Common myeloid progenitor, CD34-positive (primary cell): Measurements from ENCODE around the gene PYY.
"Not testable (repeated sequence)": the region's sequence is repeated elsewhere in the genome, so short reads cannot be mapped to it uniquely, and the experiment has no call there.

Source experiments
- CTCF ChIA-PET: fragments of 350-600 bp; sonication (Branson Sonifier 250); formaldehyde crosslinking; loops from one replicate; lab custom pipeline; 2021; ENCODE audit warnings: antibody characterized with exemption; lab: Charles Lee
- POLR2A ChIA-PET: fragments of 350-600 bp; sonication (Branson Sonifier 250); formaldehyde crosslinking; loops from one replicate; lab custom pipeline; 2021; ENCODE audit warnings: antibody characterized with exemption; lab: Charles Lee
- DNase-seq, 3 donors: peaks; one replicate each; pipeline versions ENCODE4 v3.0.0 to v3.0.0-alpha.2; 2013
- H3K27ac ChIP-seq, 2 experiments: 1 replicate in 1 of 2; 2 replicates in 1 of 2; pipeline ENCODE4 v1.7.0; 2013; ENCODE audit warnings: inconsistent platforms in 2 of 2, low read length in 2 of 2, mild to moderate bottlenecking in 2 of 2, low read depth in 1 of 2, moderate library complexity in 1 of 2; ENCODE audit not compliant: severe bottlenecking in 2 of 2, insufficient read depth in 1 of 2, poor library complexity in 1 of 2
- H3K27me3 ChIP-seq, 5 experiments: replicated peaks in 2 of 5; 1 replicate in 3 of 5; 2 replicates in 2 of 5; pipeline versions ENCODE4 v1.6.1 to v1.7.0; 2013; ENCODE audit warnings: low read length in 4 of 5, mild to moderate bottlenecking in 2 of 5, moderate library complexity in 2 of 5, inconsistent platforms in 1 of 5; ENCODE audit not compliant: insufficient read depth in 5 of 5, control insufficient read depth in 4 of 5
- H3K36me3 ChIP-seq, 4 experiments: 1 replicate in 2 of 4; 2 replicates in 2 of 4; pipeline versions ENCODE4 v1.6.1 to v1.7.0; 2013; ENCODE audit warnings: low read length in 3 of 4, control low read depth in 1 of 4, mild to moderate bottlenecking in 1 of 4; ENCODE audit not compliant: control insufficient read depth in 4 of 4, insufficient read depth in 4 of 4
- H3K4me1 ChIP-seq, 4 experiments: 1 replicate in 3 of 4; 2 replicates in 1 of 4; pipeline versions ENCODE4 v1.6.1 to v1.7.1; 2013; ENCODE audit warnings: low read length in 3 of 4, mild to moderate bottlenecking in 3 of 4, control low read depth in 1 of 4, inconsistent platforms in 1 of 4, moderate library complexity in 1 of 4; ENCODE audit not compliant: control insufficient read depth in 4 of 4, insufficient read depth in 4 of 4; ENCODE audit errors: control extremely low read depth in 1 of 4
- H3K4me3 ChIP-seq, 7 experiments: 1 replicate in 4 of 7; 2 replicates in 3 of 7; pipeline versions ENCODE4 v1.5.1 to v1.7.0; 2013; ENCODE audit warnings: mild to moderate bottlenecking in 7 of 7, low read length in 6 of 7, moderate library complexity in 6 of 7, inconsistent platforms in 2 of 7, low read depth in 2 of 7, control low read depth in 1 of 7; ENCODE audit not compliant: insufficient read depth in 4 of 7, control insufficient read depth in 1 of 7; ENCODE audit errors: extremely low read depth in 1 of 7
- H3K9me3 ChIP-seq, 5 experiments: 1 replicate in 4 of 5; 2 replicates in 1 of 5; pipeline versions ENCODE4 v1.6.1 to v1.7.1; 2013; ENCODE audit warnings: low read length in 4 of 5, mild to moderate bottlenecking in 2 of 5, inconsistent platforms in 1 of 5, low read depth in 1 of 5, moderate library complexity in 1 of 5; ENCODE audit not compliant: control insufficient read depth in 4 of 5, insufficient read depth in 2 of 5; ENCODE audit errors: control extremely low read depth in 1 of 5
- WGBS: methylation state at CpG from one replicate; pipeline ENCODE4 v1.1.5; 2013; ENCODE audit not compliant: insufficient coverage; 5-methylcytosine and 5-hydroxymethylcytosine counted together

Gene PYY

GRCh38 chr17:43972444-43973212 is 18.9 kb upstream of the PYY start:
- H3K36me3 ChIP-seq, H3K4me1 ChIP-seq, DNase-seq, H3K27me3 ChIP-seq, POLR2A ChIA-PET, H3K27ac ChIP-seq, H3K4me3 ChIP-seq, H3K9me3 ChIP-seq: not testable (repeated sequence)
- WGBS, result 96% methylated on average over 20 of the region's 22 CpGs
- CTCF ChIA-PET, result interaction anchor here (1.2 to 1.6 kb wide), 2 partner anchors 10 to 11 kb away, joined by 3 to 4 read pairs; no protein-coding TSS in a partner anchor

GRCh38 chr17:43971436-43971835 is 17.7 kb upstream of the PYY start:
- H3K4me1 ChIP-seq, H3K27me3 ChIP-seq, H3K27ac ChIP-seq, DNase-seq, H3K36me3 ChIP-seq, H3K4me3 ChIP-seq, POLR2A ChIA-PET, H3K9me3 ChIP-seq: not testable (repeated sequence)
- no CpG with 5 or more reads among the region's 2 CpGs for WGBS
- CTCF ChIA-PET, result interaction anchor here (1.2 to 1.6 kb wide), 2 partner anchors 9 to 12 kb away, joined by 3 to 4 read pairs; no protein-coding TSS in a partner anchor

DNA sequence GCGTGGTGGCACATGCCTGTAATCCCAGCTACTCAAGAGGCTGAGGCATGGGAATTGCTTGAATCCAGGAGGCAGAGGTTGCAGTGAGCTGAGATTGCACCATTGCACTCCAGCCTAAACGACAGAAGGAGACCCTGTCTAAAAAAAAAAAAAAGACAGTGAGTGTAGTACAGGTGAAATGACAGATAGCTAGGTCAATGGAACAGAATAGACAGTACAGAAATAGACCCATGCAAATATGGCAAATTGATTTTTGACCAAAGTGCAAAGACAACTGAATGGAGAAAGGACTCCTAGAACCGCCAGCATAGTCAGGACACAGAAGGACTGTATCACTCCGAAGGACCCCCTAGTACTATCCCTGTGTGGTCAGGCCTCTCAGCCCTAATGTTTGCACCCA is 16.6 kb upstream of the PYY start:
- CTCF ChIA-PET, result interaction anchor here (0.6 to 1.2 kb wide), 2 partner anchors 27 to 185 kb away, joined by 3 read pairs; no protein-coding TSS in a partner anchor
- H3K4me1 ChIP-seq, result no peaks in the 10 kb centered on the region
- 93% methylated on average over 2 of the region's 4 CpGs for WGBS
- no peak for DNase-seq
- H3K4me3 ChIP-seq, result no peak overlapping the region
- H3K27me3 ChIP-seq, result peaks cover 0 to 6% (median 2%) of the 10 kb centered on the region in 5 experiments
- no peak overlapping the region for H3K27ac ChIP-seq
- no peaks in the 10 kb centered on the region for H3K9me3 ChIP-seq
- H3K36me3 ChIP-seq, result no peaks in the 10 kb centered on the region
- POLR2A ChIA-PET, result no interaction called here

DNA sequence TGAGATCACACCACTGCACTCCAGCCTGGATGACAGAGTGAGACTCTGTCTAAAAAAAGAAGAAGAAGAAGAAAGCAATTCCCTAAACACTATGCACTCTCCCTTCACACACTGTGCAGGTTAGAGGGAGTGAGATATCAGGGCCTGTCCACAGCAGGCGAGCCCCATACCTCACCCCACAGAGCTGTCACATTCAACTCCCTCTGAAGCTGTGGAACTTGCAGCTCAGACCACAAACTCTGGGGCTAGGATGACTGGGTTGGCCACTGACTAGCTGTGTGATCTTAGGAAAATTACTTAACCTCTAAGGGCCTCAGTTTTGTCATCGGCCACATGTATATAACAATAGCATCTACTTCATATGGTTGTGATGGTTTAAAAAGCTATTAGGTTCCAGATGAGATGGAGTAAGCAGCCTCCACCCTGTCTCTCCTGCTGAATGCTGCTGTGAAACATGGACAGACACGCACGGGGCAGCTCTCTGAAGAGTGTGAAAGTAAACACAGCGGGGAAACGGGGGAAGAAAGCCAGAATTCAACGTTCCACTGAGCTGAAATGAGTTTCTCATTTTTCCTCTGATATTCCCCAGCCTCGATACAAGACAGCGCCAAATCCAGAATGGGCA is 13.6 kb upstream of the PYY start:
- ChIA-PET CTCF (interaction anchor here (0.9 to 1.6 kb wide), 2 partner anchors 23 to 27 kb away, joined by 3 to 4 read pairs; no protein-coding TSS in a partner anchor), POLR2A (no interaction called here)
- H3K27me3 ChIP-seq, result peaks cover 0 to 4% (median 0%) of the 10 kb centered on the region in 5 experiments
- H3K9me3 ChIP-seq, result no peaks in the 10 kb centered on the region
- H3K4me3 ChIP-seq, result no peak overlapping the region
- no peaks in the 10 kb centered on the region for H3K36me3 ChIP-seq
- H3K4me1 ChIP-seq, result no peaks in the 10 kb centered on the region
- no peak for DNase-seq
- 83% methylated on average over 7 of the region's 9 CpGs for whole genome bisulfite sequencing
- no peak overlapping the region for H3K27ac ChIP-seq

GRCh38 chr17:43966276-43966675 is 12.5 kb upstream of the PYY start:
- POLR2A ChIA-PET, result no interaction called here
- no peaks in the 10 kb centered on the region for H3K36me3 ChIP-seq

GRCh38 chr17:43962479-43962878 is 8.7 kb upstream of the PYY start:
- POLR2A ChIA-PET, result no interaction called here
- DNase-seq, result no peak
- Histone ChIP-seq H3K4me3 (no peak overlapping the region), H3K36me3 (no peaks in the 10 kb centered on the region), H3K4me1 (no peaks in the 10 kb centered on the region), H3K27me3 (peaks cover 0 to 5% (median 3%) of the 10 kb centered on the region in 5 experiments), H3K27ac (no peak overlapping the region), H3K9me3 (no peaks in the 10 kb centered on the region)
- CTCF ChIA-PET, result interaction anchor here (1.4 to 1.6 kb wide), 2 partner anchors 10 to 23 kb away, joined by 4 read pairs; no protein-coding TSS in a partner anchor
- 76% methylated on average over 5 of the region's 7 CpGs for WGBS

More at GRCh38 chr17:43966276-43966675, 12.5 kb upstream of the PYY start:
- Histone ChIP-seq H3K4me1 (no peaks in the 10 kb centered on the region), H3K27ac (no peak overlapping the region), H3K4me3 (no peak overlapping the region), H3K9me3 (no peaks in the 10 kb centered on the region), H3K27me3 (peaks cover 0 to 5% (median 2%) of the 10 kb centered on the region in 5 experiments)
- CTCF ChIA-PET, result interaction anchor here (0.5 kb wide), 1 partner anchor 415 kb away, joined by 3 read pairs; no protein-coding TSS in a partner anchor
- no peak for DNase-seq
- WGBS, result 88% methylated on average over 1 of the region's 3 CpGs

GRCh38 chr17:43961954-43962353 is 8.2 kb upstream of the PYY start:
- no peaks in the 10 kb centered on the region for H3K36me3 ChIP-seq
- CTCF ChIA-PET, result interaction anchor here (0.8 to 1.6 kb wide), 5 partner anchors 10 to 42 kb away, joined by 3 to 4 read pairs (median 4); partner anchors contain the start of gene NAGS

More at GRCh38 chr17:43961954-43962353, 8.2 kb upstream of the PYY start:
- no peaks in the 10 kb centered on the region for H3K9me3 ChIP-seq
- peaks cover 0 to 5% (median 3%) of the 10 kb centered on the region in 5 experiments for H3K27me3 ChIP-seq
- no peak overlapping the region for H3K27ac ChIP-seq
- DNase-seq, result no peak
- H3K4me3 ChIP-seq, result no peak overlapping the region
- 100% methylated on average over 1 of the region's 2 CpGs for WGBS
- POLR2A ChIA-PET, result no interaction called here
- no peaks in the 10 kb centered on the region for H3K4me1 ChIP-seq
